Neural crest cell (in vitro differentiated cells): ENCODE measurements around the gene ZNF324. TPM values are rescaled to one million over a fixed set of nuclear protein-coding genes. Genes with fewer than 3 reads are reported as not detected.
A peak's percentile ranks its signal among the peaks of the same experiment; 100 is the strongest.

Source experiments
- DNase-seq: peaks from one replicate; pipeline ENCODE4 v3.0.0; 2021; ENCODE audit warnings: low read depth, mixed read lengths, low spot score
- H3K27ac Mint-ChIP-seq: one replicate; pipeline ENCODE4 v1.8.0; 2021; ENCODE audit warnings: mild to moderate bottlenecking, mixed read lengths; ENCODE audit not compliant: unreplicated experiment
- H3K27me3 Mint-ChIP-seq: 2 replicates; pipeline ENCODE4 v1.8.0; 2021; ENCODE audit warnings: low read depth, mild to moderate bottlenecking, mixed read lengths
- H3K36me3 Mint-ChIP-seq: 2 replicates; pipeline ENCODE4 v1.8.0; 2021; ENCODE audit warnings: low read depth, mild to moderate bottlenecking, mixed read lengths
- H3K4me1 Mint-ChIP-seq: 2 replicates; pipeline ENCODE4 v1.8.0; 2021; ENCODE audit warnings: mixed read lengths
- H3K4me3 Mint-ChIP-seq: one replicate; pipeline ENCODE4 v1.8.0; 2021; ENCODE audit warnings: mild to moderate bottlenecking, mixed read lengths
- H3K9me3 Mint-ChIP-seq: 2 replicates; pipeline ENCODE4 v1.8.0; 2021; ENCODE audit warnings: mixed read lengths
- CTCF ChIP-seq: fragments of 200-600 bp; sonication (generic); conservative IDR thresholded peaks from 2 replicates; pipeline ENCODE4 v1.5.0; 2021; ENCODE audit warnings: antibody characterized with exemption, mild to moderate bottlenecking
- total RNA-seq: library from RNA; stranded (reverse); gene quantifications from 2 replicates; pipeline ENCODE4 v1.2.1, GENCODE V29; 2021

ZNF324 gene
- total RNA-seq, 1 donor from 2014 or later, result 18.8 TPM

DNA sequence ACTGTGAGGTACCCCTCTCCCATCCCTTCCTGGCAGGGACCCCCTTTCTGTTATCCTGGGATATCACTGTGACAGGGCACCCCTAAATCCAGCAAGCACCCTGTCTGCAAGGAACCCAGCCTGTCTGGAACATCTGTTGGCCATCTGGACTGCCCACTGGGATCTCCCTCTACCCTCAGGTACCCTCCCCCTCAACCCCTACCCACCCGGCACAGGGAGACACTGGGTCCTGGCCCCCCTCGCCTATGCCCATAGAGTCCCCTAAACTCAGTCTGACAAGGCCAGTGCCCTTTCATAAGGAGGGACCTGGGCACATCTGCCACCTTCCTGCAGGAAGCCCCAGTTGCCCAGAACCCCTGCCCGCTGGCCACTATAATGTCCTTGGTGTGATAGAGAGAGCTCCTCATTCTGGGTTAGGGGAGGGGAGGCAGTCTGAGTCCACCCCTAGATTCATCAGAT lies 47.7 kb downstream of the ZNF324 start:
- peaks cover 11% of the 10 kb centered on the region for H3K36me3 Mint-ChIP-seq
- H3K4me3 Mint-ChIP-seq, result peak overlapping the region; percentile 87
- no peak for TF ChIP-seq CTCF
- H3K27me3 Mint-ChIP-seq, result peaks cover 3% of the 10 kb centered on the region
- H3K4me1 Mint-ChIP-seq, result peaks cover 36% of the 10 kb centered on the region
- DNase-seq, result no peak
- H3K9me3 Mint-ChIP-seq, result no peaks in the 10 kb centered on the region
- no peak overlapping the region for H3K27ac Mint-ChIP-seq

DNA sequence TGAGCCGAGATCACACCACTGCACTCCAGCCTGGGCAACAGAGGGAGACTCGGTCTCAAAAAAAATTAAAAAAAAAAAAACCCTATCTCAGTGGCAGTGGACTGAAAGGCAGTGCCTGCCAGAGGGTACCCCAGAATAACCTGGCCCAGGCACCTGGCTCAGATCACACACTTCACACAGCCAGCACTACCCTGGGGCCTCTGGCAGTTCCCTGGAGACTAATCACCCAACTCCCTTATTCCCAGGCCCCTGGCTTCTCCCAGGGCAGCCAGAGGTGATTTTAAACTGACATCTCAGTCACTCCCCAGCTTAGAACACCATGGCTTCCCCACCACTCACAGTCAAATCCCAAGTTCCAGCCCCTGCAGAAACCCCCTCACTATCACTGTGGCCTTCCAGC lies 48.4 kb downstream of the ZNF324 start:
- Mint-ChIP-seq H3K4me1 (peaks cover 38% of the 10 kb centered on the region), H3K9me3 (no peaks in the 10 kb centered on the region), H3K36me3 (peaks cover 9% of the 10 kb centered on the region), H3K27me3 (peaks cover 3% of the 10 kb centered on the region), H3K27ac (no peak overlapping the region), H3K4me3 (peak overlapping the region; percentile 77)
- TF ChIP-seq CTCF, result no peak
- DNase-seq, result no peak

DNA sequence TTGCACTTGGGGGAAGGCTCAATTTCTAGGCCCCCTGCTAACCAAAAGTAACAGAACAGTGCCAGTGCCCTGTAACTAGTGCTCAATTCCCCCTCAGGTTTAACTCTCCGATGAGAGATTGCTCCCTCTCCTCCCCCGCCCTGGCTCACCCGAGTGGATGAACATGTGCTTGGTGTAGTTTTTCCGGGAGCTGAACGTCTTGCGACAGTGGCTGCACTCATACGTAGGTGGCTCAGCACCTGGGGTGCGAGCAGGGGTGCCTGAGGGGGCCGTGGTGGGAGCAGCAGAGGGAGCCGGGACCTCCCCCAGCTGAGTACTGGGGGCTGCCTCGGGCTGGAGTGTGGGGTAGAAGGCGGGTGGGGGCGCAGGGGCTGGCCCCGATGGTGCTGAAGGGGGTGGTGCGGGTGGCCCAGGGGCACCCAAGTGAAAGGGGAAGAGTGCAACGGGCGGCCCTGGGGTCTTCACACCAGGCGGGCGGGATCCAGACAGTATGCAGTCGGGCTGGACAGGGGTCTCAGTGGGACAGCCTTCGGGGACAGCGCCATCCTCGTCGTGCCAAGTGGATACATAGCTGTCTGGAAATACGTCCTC lies 49.5 kb downstream of the ZNF324 start:
- peak overlapping the region; percentile 77 for H3K4me3 Mint-ChIP-seq
- H3K27me3 Mint-ChIP-seq, result peaks cover 3% of the 10 kb centered on the region
- peaks cover 39% of the 10 kb centered on the region for H3K4me1 Mint-ChIP-seq
- no peaks in the 10 kb centered on the region for H3K9me3 Mint-ChIP-seq
- H3K36me3 Mint-ChIP-seq, result peaks cover 9% of the 10 kb centered on the region
- H3K27ac Mint-ChIP-seq, result no peak overlapping the region
- DNase-seq, result no peak
- no peak for TF ChIP-seq CTCF

GRCh38 chr19:58516964-58517833 lies 50.3 kb downstream of the ZNF324 start:
- Mint-ChIP-seq H3K27ac (no peak overlapping the region), H3K9me3 (no peaks in the 10 kb centered on the region), H3K27me3 (peaks cover 3% of the 10 kb centered on the region), H3K36me3 (peaks cover 9% of the 10 kb centered on the region), H3K4me1 (peaks cover 44% of the 10 kb centered on the region), H3K4me3 (peak overlapping the region; percentile 38)
- no peak for TF ChIP-seq CTCF
- no peak for DNase-seq

DNA sequence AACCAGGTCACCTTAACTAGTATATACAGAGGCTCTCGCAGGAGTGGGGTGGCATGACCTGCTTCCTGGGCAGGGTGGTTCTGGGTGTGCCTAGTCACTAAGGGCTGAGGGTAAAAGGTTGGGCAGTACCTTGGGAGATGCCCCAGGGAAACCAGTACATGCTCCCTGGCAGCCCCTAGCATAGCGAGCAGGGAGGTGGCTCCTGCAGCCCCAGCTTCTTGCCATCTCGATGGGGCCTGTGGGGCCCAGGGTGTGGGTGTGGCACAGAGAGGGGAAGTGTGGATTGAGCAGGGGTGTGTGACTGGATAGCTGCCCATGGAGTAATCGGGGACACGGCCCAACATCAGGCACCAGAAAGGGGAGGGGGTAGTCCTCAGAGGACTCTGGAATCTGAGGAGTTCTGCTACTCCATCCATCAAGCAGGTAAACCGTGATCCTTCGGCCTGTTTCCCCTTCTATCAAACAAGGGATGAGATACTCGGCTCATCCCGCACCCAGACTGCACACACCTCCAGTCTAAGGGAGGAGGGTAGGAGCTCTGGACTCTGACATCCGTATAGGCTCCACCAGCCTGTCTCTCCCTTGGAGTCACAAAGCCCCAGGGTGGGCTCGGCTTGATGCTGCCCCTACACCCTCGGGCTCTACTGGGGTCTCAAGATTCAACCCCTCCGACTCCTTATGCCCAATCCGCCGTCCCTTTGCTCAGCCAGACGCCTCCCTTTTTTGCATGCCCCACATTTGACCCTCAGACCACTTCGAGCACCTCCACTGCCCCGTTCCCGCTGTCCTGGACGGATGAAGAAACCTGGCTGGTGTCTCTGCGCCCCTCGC lies 51.6 kb downstream of the ZNF324 start:
- H3K36me3 Mint-ChIP-seq, result peaks cover 9% of the 10 kb centered on the region
- H3K4me3 Mint-ChIP-seq, result peak overlapping the region; percentile 99
- peak overlapping the region; percentile 100 for H3K27ac Mint-ChIP-seq
- H3K4me1 Mint-ChIP-seq, result peaks cover 44% of the 10 kb centered on the region
- no peak for DNase-seq
- no peak for TF ChIP-seq CTCF
- H3K27me3 Mint-ChIP-seq, result peaks cover 3% of the 10 kb centered on the region
- H3K9me3 Mint-ChIP-seq, result no peaks in the 10 kb centered on the region
